H9 (cell line): ENCODE results near the gene DPEP3. TPM values are rescaled to one million over a fixed set of nuclear protein-coding genes. Genes with fewer than 3 reads are reported as not detected.

Source experiments
- DNase-seq: peaks from one replicate; pipeline ENCODE4 v3.0.0-alpha.2; 2017
- H2AFZ ChIP-seq: one replicate; pipeline ENCODE4 v1.6.1; 2013; ENCODE audit warnings: mild to moderate bottlenecking, low read length, control low read depth, moderate library complexity
- H2AK5ac ChIP-seq: 2 replicates; pipeline ENCODE4 v1.6.1; 2013; ENCODE audit warnings: low read length, control low read depth, mixed read lengths; ENCODE audit not compliant: insufficient read length
- H2BK120ac ChIP-seq: one replicate; pipeline ENCODE4 v1.6.1; 2013; ENCODE audit warnings: low read depth, mild to moderate bottlenecking, low read length, control low read depth, inconsistent platforms; ENCODE audit not compliant: poor library complexity, severe bottlenecking
- H2BK12ac ChIP-seq: 2 replicates; pipeline ENCODE4 v1.6.1; 2013; ENCODE audit warnings: low read length, control low read depth, mixed read lengths, low read depth; ENCODE audit not compliant: insufficient read length
- H2BK15ac ChIP-seq: 2 replicates; pipeline ENCODE4 v1.6.1; 2013; ENCODE audit warnings: low read depth, low read length, control low read depth
- H2BK20ac ChIP-seq: one replicate; pipeline ENCODE4 v1.6.1; 2013; ENCODE audit warnings: low read depth, mild to moderate bottlenecking, low read length, control low read depth, inconsistent platforms; ENCODE audit not compliant: poor library complexity, severe bottlenecking
- H2BK5ac ChIP-seq: 2 replicates; pipeline ENCODE4 v1.6.1; 2013; ENCODE audit warnings: low read length, control low read depth, mixed read lengths; ENCODE audit not compliant: insufficient read length
- H3K14ac ChIP-seq: 2 replicates; pipeline ENCODE4 v1.6.1; 2013; ENCODE audit warnings: low read length, control low read depth; ENCODE audit not compliant: insufficient read depth
- H3K18ac ChIP-seq: 2 replicates; pipeline ENCODE4 v1.6.1; 2013; ENCODE audit warnings: low read depth, mild to moderate bottlenecking, mixed read lengths, low read length, control low read depth; ENCODE audit not compliant: insufficient read length
- H3K23ac ChIP-seq: 2 replicates; pipeline ENCODE4 v1.6.1; 2013; ENCODE audit warnings: low read length, control low read depth, mixed read lengths, low read depth; ENCODE audit not compliant: insufficient read length
- H3K23me2 ChIP-seq: 2 replicates; pipeline ENCODE4 v1.6.1; 2013; ENCODE audit warnings: low read depth, mild to moderate bottlenecking, mixed read lengths, low read length, control low read depth; ENCODE audit not compliant: insufficient read length, poor library complexity, severe bottlenecking
- H3K27ac ChIP-seq: 2 replicates; pipeline ENCODE4 v1.5.1; 2013; ENCODE audit warnings: low read length, control low read depth, mixed read lengths, low read depth; ENCODE audit not compliant: insufficient read length
- H3K27me3 ChIP-seq: 2 replicates; pipeline ENCODE4 v1.6.1; 2013; ENCODE audit warnings: low read length, control low read depth, inconsistent platforms; ENCODE audit not compliant: insufficient read depth
- H3K4ac ChIP-seq: 2 replicates; pipeline ENCODE4 v1.6.1; 2013; ENCODE audit warnings: low read depth, mild to moderate bottlenecking, control low read depth, inconsistent platforms, low read length, moderate library complexity
- H3K4me1 ChIP-seq: 2 replicates; pipeline ENCODE4 v1.6.1; 2013; ENCODE audit warnings: low read length, control low read depth, inconsistent platforms; ENCODE audit not compliant: insufficient read depth
- H3K4me2 ChIP-seq: 2 replicates; pipeline ENCODE4 v1.6.1; 2013; ENCODE audit warnings: low read length, control low read depth, mixed read lengths; ENCODE audit not compliant: insufficient read length, insufficient read depth
- H3K56ac ChIP-seq: 2 replicates; pipeline ENCODE4 v1.6.1; 2013; ENCODE audit warnings: low read depth, mild to moderate bottlenecking, mixed read lengths, low read length, control low read depth; ENCODE audit not compliant: insufficient read length
- H3K79me1 ChIP-seq: 2 replicates; pipeline ENCODE4 v1.6.1; 2013; ENCODE audit warnings: low read depth, mild to moderate bottlenecking, moderate library complexity, low read length, control low read depth, inconsistent platforms; ENCODE audit not compliant: insufficient read depth, poor library complexity, severe bottlenecking
- H3K79me2 ChIP-seq: 2 replicates; pipeline ENCODE4 v1.6.1; 2013; ENCODE audit warnings: low read length, control low read depth, inconsistent platforms; ENCODE audit not compliant: insufficient read depth
- H3K9ac ChIP-seq: 2 replicates; pipeline ENCODE4 v1.6.1; 2013; ENCODE audit warnings: low read length, control low read depth, mixed read lengths; ENCODE audit not compliant: insufficient read length; ENCODE audit errors: extremely low read depth
- H3K9me3 ChIP-seq: one replicate; pipeline ENCODE4 v1.6.1; 2013; ENCODE audit warnings: low read depth, low read length, inconsistent platforms; ENCODE audit not compliant: control insufficient read depth
- H3T11ph ChIP-seq: one replicate; pipeline ENCODE4 v1.6.1; 2013; ENCODE audit warnings: mild to moderate bottlenecking, low read length, control low read depth, inconsistent platforms
- H4K20me1 ChIP-seq: one replicate; pipeline ENCODE4 v1.6.1; 2013; ENCODE audit not compliant: control insufficient read depth, insufficient read length, insufficient read depth
- H4K5ac ChIP-seq: 2 replicates; pipeline ENCODE4 v1.6.1; 2013; ENCODE audit warnings: low read depth, mild to moderate bottlenecking, mixed read lengths, low read length, control low read depth; ENCODE audit not compliant: insufficient read length
- H4K8ac ChIP-seq: replicated peaks from 2 replicates; pipeline ENCODE4 v1.6.1; 2013; ENCODE audit warnings: low read length, control low read depth, mixed read lengths, low read depth; ENCODE audit not compliant: insufficient read length
- H4K91ac ChIP-seq: 2 replicates; pipeline ENCODE4 v1.6.1; 2013; ENCODE audit warnings: low read depth, mild to moderate bottlenecking, moderate library complexity, mixed read lengths, low read length, control low read depth; ENCODE audit not compliant: insufficient read length
- H3K27ac Mint-ChIP-seq, 3 experiments: 2 replicates in 2 of 3; 3 replicates in 1 of 3; pipeline ENCODE4 v1.8.0; 2020 to 2021; ENCODE audit warnings: mixed read lengths in 3 of 3, mild to moderate bottlenecking in 1 of 3, moderate library complexity in 1 of 3
- H3K27me3 Mint-ChIP-seq: 2 replicates; pipeline ENCODE4 v1.8.0; 2021; ENCODE audit warnings: low read depth, mild to moderate bottlenecking, moderate library complexity, mixed read lengths
- H3K36me3 Mint-ChIP-seq, 3 experiments: 2 replicates in 2 of 3; 3 replicates in 1 of 3; pipeline ENCODE4 v1.8.0; 2020 to 2021; ENCODE audit warnings: low read depth in 3 of 3, mixed read lengths in 3 of 3; ENCODE audit not compliant: insufficient read depth in 1 of 3
- H3K4me1 Mint-ChIP-seq, 2 experiments: 2 replicates each; pipeline ENCODE4 v1.8.0; 2020; ENCODE audit warnings: mixed read lengths in 2 of 2
- H3K4me3 Mint-ChIP-seq, 2 experiments: 2 replicates in 1 of 2; 3 replicates in 1 of 2; pipeline ENCODE4 v1.8.0; 2020 to 2021; ENCODE audit warnings: mild to moderate bottlenecking in 2 of 2, mixed read lengths in 2 of 2, moderate library complexity in 1 of 2
- H3K9me3 Mint-ChIP-seq, 2 experiments: 2 replicates in 1 of 2; 3 replicates in 1 of 2; pipeline ENCODE4 v1.8.0; 2020; ENCODE audit warnings: mild to moderate bottlenecking in 2 of 2, mixed read lengths in 2 of 2, moderate library complexity in 1 of 2
- WGBS: extraction: QIAGEN DNeasy Blood & Tissue Kit; methylation state at CpG from one replicate; pipeline ENCODE4 v1.1.7; 2013; ENCODE audit warnings: missing lambda C conversion rate, low lambda C conversion rate, mixed read lengths; ENCODE audit not compliant: insufficient read length; ENCODE audit errors: extremely low coverage; 5-methylcytosine and 5-hydroxymethylcytosine counted together
- total RNA-seq: library from RNA; stranded (reverse); gene quantifications from 2 replicates; pipeline ENCODE4 v1.2.1, GENCODE V29; 2021
- TF ChIP-seq, protein P1 (sequence below): fragments of 200-600 bp; sonication (generic); conservative IDR thresholded peaks from 3 replicates; pipeline ENCODE4 v1.8.0; 2021; ENCODE audit warnings: antibody characterized with exemption, mild to moderate bottlenecking

DPEP3 gene
- total RNA-seq, 1 experiment from 2014 or later = 0.68 TPM

DNA sequence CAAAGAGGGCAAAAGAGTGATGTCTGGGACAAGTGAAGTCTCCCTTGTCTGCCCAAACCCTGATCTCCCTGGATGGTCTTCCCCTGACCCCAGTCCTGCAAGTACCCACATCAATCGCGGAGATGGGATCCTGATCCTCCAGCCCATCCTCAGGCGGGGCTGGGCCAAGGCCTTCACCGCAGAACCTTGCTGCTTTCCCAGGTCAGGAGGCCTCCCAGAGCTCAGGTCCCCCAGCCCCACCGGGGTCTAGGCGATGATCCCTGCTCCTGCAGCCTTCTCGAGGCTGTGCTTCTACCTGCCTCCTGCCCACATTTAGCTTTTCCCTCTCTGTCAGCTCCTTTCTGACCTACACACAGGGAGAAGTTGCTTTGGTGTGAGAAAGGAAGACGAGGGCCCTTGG, 18.2 kb downstream of the DPEP3 start:
- H3K9me3 Mint-ChIP-seq = no peaks in the 10 kb centered on the region
- no peak overlapping the region for H3K4me3 Mint-ChIP-seq
- Histone ChIP-seq H3K79me2 (no peaks in the 10 kb centered on the region; the same call in 1 of the 2 replicates), H3K27me3 (no peaks in the 10 kb centered on the region), H3K4ac (no peak overlapping the region), H4K20me1 (peaks cover 3% of the 10 kb centered on the region), H3K4me2 (no peak overlapping the region), H3K14ac (no peak overlapping the region), H3K4me1 (peaks cover 3% of the 10 kb centered on the region; the same call in 1 of the 2 replicates), H4K8ac (no peak overlapping the region), H3K56ac (no peak overlapping the region), H2AFZ (no peak overlapping the region), H3K9ac (no peak overlapping the region), H4K5ac (no peak overlapping the region), H3K23ac (no peak overlapping the region), H2BK12ac (no peak overlapping the region), H3K79me1 (peaks cover 4% of the 10 kb centered on the region), H2AK5ac (no peak overlapping the region), H2BK5ac (no peak overlapping the region), H3T11ph (no peak overlapping the region), H2BK20ac (no peak overlapping the region), H3K9me3 (no peaks in the 10 kb centered on the region), H3K18ac (no peak overlapping the region), H2BK15ac (no peak overlapping the region), H3K27ac (no peak overlapping the region), H4K91ac (no peak overlapping the region), H2BK120ac (no peak overlapping the region), H3K23me2 (no peaks in the 10 kb centered on the region)
- 0 out of 7 replicates have a peak overlapping the region, but pooled peaks of 1 of the 3 experiments have one; percentile 22 for H3K27ac Mint-ChIP-seq
- TF ChIP-seq, protein P1, sequence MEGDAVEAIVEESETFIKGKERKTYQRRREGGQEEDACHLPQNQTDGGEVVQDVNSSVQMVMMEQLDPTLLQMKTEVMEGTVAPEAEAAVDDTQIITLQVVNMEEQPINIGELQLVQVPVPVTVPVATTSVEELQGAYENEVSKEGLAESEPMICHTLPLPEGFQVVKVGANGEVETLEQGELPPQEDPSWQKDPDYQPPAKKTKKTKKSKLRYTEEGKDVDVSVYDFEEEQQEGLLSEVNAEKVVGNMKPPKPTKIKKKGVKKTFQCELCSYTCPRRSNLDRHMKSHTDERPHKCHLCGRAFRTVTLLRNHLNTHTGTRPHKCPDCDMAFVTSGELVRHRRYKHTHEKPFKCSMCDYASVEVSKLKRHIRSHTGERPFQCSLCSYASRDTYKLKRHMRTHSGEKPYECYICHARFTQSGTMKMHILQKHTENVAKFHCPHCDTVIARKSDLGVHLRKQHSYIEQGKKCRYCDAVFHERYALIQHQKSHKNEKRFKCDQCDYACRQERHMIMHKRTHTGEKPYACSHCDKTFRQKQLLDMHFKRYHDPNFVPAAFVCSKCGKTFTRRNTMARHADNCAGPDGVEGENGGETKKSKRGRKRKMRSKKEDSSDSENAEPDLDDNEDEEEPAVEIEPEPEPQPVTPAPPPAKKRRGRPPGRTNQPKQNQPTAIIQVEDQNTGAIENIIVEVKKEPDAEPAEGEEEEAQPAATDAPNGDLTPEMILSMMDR = no peak
- no CpG with 5 or more reads among the region's 8 CpGs for WGBS
- no peak for DNase-seq
- peaks cover 14 to 72% (median 35%) of the 10 kb centered on the region in 3 experiments for H3K36me3 Mint-ChIP-seq
- H3K4me1 Mint-ChIP-seq = peaks cover 23 to 30% of the 10 kb centered on the region in 2 experiments
- no peaks in the 10 kb centered on the region for H3K27me3 Mint-ChIP-seq
